Hepatocyte (in vitro differentiated cells): Measurements from ENCODE around the gene HOXB3. TPM values are rescaled to one million over a fixed set of nuclear protein-coding genes. Genes with fewer than 3 reads are reported as not detected.

ENCODE experiments used
- DNase-seq: peaks from one replicate; pipeline ENCODE4 v3.0.0-alpha.2; 2016; ENCODE audit warnings: low spot score
- H2AFZ ChIP-seq: fragments of 200-600 bp; sonication (generic); 2 replicates; pipeline ENCODE4 v1.6.0; 2016; ENCODE audit warnings: antibody characterized with exemption, mild to moderate bottlenecking
- H3K27ac ChIP-seq: fragments of 200-600 bp; sonication (generic); 2 replicates; pipeline ENCODE4 v1.5.1; 2016; ENCODE audit warnings: mild to moderate bottlenecking
- H3K27me3 ChIP-seq: fragments of 200-600 bp; sonication (generic); 2 replicates; pipeline ENCODE4 v1.6.1; 2016
- H3K36me3 ChIP-seq: fragments of 200-600 bp; sonication (generic); replicated peaks from 2 replicates; pipeline ENCODE4 v1.5.1; 2016; ENCODE audit warnings: low read depth; ENCODE audit not compliant: insufficient read depth
- H3K4me1 ChIP-seq: fragments of 200-600 bp; sonication (generic); 2 replicates; pipeline ENCODE4 v1.5.1; 2016; ENCODE audit warnings: mild to moderate bottlenecking, moderate library complexity; ENCODE audit not compliant: insufficient read depth
- H3K4me2 ChIP-seq: fragments of 200-600 bp; sonication (generic); 2 replicates; pipeline ENCODE4 v1.6.0; 2016
- H3K4me3 ChIP-seq: fragments of 200-600 bp; sonication (generic); 2 replicates; pipeline ENCODE4 v1.5.1; 2016; ENCODE audit warnings: mild to moderate bottlenecking
- H3K79me2 ChIP-seq: fragments of 200-600 bp; sonication (generic); 2 replicates; pipeline ENCODE4 v1.6.0; 2017; ENCODE audit warnings: mild to moderate bottlenecking
- H3K9me2 ChIP-seq: fragments of 200-600 bp; sonication (generic); replicated peaks from 2 replicates; pipeline ENCODE4 v1.6.0; 2017; ENCODE audit warnings: mild to moderate bottlenecking; ENCODE audit not compliant: insufficient read depth
- H3K9me3 ChIP-seq: fragments of 200-600 bp; sonication (generic); 2 replicates; pipeline ENCODE4 v1.5.1; 2016; ENCODE audit warnings: low read depth, mild to moderate bottlenecking
- H4K20me1 ChIP-seq: fragments of 200-600 bp; sonication (generic); 2 replicates; pipeline ENCODE4 v1.6.0; 2016; ENCODE audit warnings: mild to moderate bottlenecking; ENCODE audit not compliant: insufficient read depth, poor library complexity, severe bottlenecking
- CTCF ChIP-seq: fragments of 200-600 bp; sonication (generic); IDR thresholded peaks from 2 replicates; pipeline ENCODE4 v1.5.1; 2016; ENCODE audit warnings: antibody characterized with exemption, mild to moderate bottlenecking; ENCODE audit not compliant: poor library complexity
- EZH2 ChIP-seq: fragments of 200-600 bp; sonication (generic); IDR thresholded peaks from 2 replicates; pipeline ENCODE4 v1.6.1; 2016; ENCODE audit warnings: antibody characterized with exemption, mild to moderate bottlenecking, borderline replicate concordance
- EZH2phosphoT487 ChIP-seq: fragments of 200-600 bp; sonication (generic); IDR thresholded peaks from one replicate; pipeline ENCODE4 v1.6.1; 2018; ENCODE audit warnings: antibody characterized with exemption, mild to moderate bottlenecking, low read depth, moderate library complexity; ENCODE audit not compliant: unreplicated experiment, severe bottlenecking
- WGBS: methylation state at CpG from one replicate; pipeline ENCODE4 v1.1.6; 2016; ENCODE audit warnings: low lambda C conversion rate; ENCODE audit errors: missing lambda C conversion rate; 5-methylcytosine and 5-hydroxymethylcytosine counted together
- polyA plus RNA-seq: library from polyadenylated mRNA; unstranded; fragments of >200 nt; fragmentation: Nextera tagmentation; extraction: Ambion mirVana; gene quantifications from 2 replicates; pipeline ENCODE4 v1.2.1, GENCODE V29; 2016
- total RNA-seq: library from RNA; depleted of rRNA; stranded (reverse); fragments of >200 nt; gene quantifications from 2 replicates; pipeline ENCODE4 v1.2.3, GENCODE V29; 2014

HOXB3 gene
- total and polyA plus RNA-seq, 2 experiments from 2014 or later: 1.8 to 5.9 TPM

- Histone ChIP-seq H3K9me2 (no peaks in the 10 kb centered on the region), H3K27ac (peak overlapping the region; percentile 37), H3K36me3 (no peaks in the 10 kb centered on the region), H3K4me1 (peaks cover 10% of the 10 kb centered on the region), H2AFZ (peak overlapping the region; percentile 81), H3K4me3 (peak overlapping the region; percentile 27), H3K9me3 (no peaks in the 10 kb centered on the region), H3K4me2 (peak overlapping the region; percentile 92), H3K79me2 (no peaks in the 10 kb centered on the region), H4K20me1 (no peaks in the 10 kb centered on the region), H3K27me3 (peaks cover 96% of the 10 kb centered on the region)
- TF ChIP-seq EZH2: no peak
- TF ChIP-seq CTCF: no peak
- no peak for TF ChIP-seq EZH2phosphoT487
- no peak for DNase-seq
- 2% methylated on average over 15 of the region's 16 CpGs for WGBS
Observed at GRCh38 chr17:48597528-48597777, 7.4 kb upstream of the HOXB3 start.

GRCh38 chr17:48596735-48597527 is 6.9 kb upstream of the HOXB3 start:
- H3K9me3 ChIP-seq: no peaks in the 10 kb centered on the region
- no peaks in the 10 kb centered on the region for H3K36me3 ChIP-seq
- peak overlapping the region; percentile 37 for H3K27ac ChIP-seq
- no peak for TF ChIP-seq EZH2phosphoT487
- no peak for TF ChIP-seq EZH2
- TF ChIP-seq CTCF: no peak
- no peaks in the 10 kb centered on the region for H3K9me2 ChIP-seq
- H2AFZ ChIP-seq: no peak overlapping the region
- H3K79me2 ChIP-seq: no peaks in the 10 kb centered on the region
- 15% methylated on average over 26 of the region's 26 CpGs for WGBS
- H3K4me3 ChIP-seq: peak overlapping the region; percentile 27
- H3K27me3 ChIP-seq: peaks cover 96% of the 10 kb centered on the region
- H3K4me2 ChIP-seq: peak overlapping the region; percentile 92
- DNase-seq: no peak
- H4K20me1 ChIP-seq: no peaks in the 10 kb centered on the region
- H3K4me1 ChIP-seq: peaks cover 10% of the 10 kb centered on the region

- H3K9me3 ChIP-seq: no peaks in the 10 kb centered on the region
- no peak overlapping the region for H3K4me3 ChIP-seq
- peaks cover 95% of the 10 kb centered on the region for H3K27me3 ChIP-seq
- H2AFZ ChIP-seq: no peak overlapping the region
- peak; percentile 33 for DNase-seq
- WGBS: 12% methylated on average over 49 of the region's 54 CpGs
- peak overlapping the region; percentile 4 for H3K27ac ChIP-seq
- H4K20me1 ChIP-seq: no peaks in the 10 kb centered on the region
- no peaks in the 10 kb centered on the region for H3K9me2 ChIP-seq
- TF ChIP-seq CTCF (no peak), EZH2phosphoT487 (peak; percentile 29), EZH2 (peak; percentile 47)
- peak overlapping the region; percentile 92 for H3K4me2 ChIP-seq
- H3K79me2 ChIP-seq: no peaks in the 10 kb centered on the region
- H3K4me1 ChIP-seq: peaks cover 10% of the 10 kb centered on the region
- no peaks in the 10 kb centered on the region for H3K36me3 ChIP-seq
Observed at GRCh38 chr17:48596000-48596734, 6.1 kb upstream of the HOXB3 start.
